Adipose tissue (tissue), 3 donors: Measurements from ENCODE around the gene BTBD9. TPM values are rescaled to one million over a fixed set of nuclear protein-coding genes. Genes with fewer than 3 reads are reported as not detected.
"Not testable (repeated sequence)": the region's sequence is repeated elsewhere in the genome, so short reads cannot be mapped to it uniquely, and the experiment has no call there.

Experiments used
- H3K27ac ChIP-seq: one replicate; pipeline ENCODE4 v1.5.1; 2013; ENCODE audit warnings: low read depth, low read length
- WGBS, 3 donors: extraction: QIAGEN DNeasy Blood & Tissue Kit; methylation state at CpG; one replicate each; pipeline ENCODE4 v1.1.7; 2013; 5-methylcytosine and 5-hydroxymethylcytosine counted together
- polyA plus RNA-seq, 3 donors: library from polyadenylated mRNA; stranded (reverse); fragments of 200-250 nt; gene quantifications; one replicate each; pipeline ENCODE4 v1.2.3, GENCODE V29; 2013
- donor health status: healthy with polysubstance abuse.
- donor health status: Bipolar disorder and iron deficiency.
- donor health status: healthy.

Gene BTBD9
- polyA plus RNA-seq, 3 donors = 2.4 to 2.5 (median 2.4) TPM

GRCh38 chr6:38133932-38134703 is 505.6 kb downstream of the BTBD9 start:
- WGBS, 3 donors = 74 to 96% (median 93%) methylated on average over 7 of the region's 7 CpGs
- H3K27ac ChIP-seq = no peak overlapping the region

- H3K27ac ChIP-seq = no peak overlapping the region
Measured at GRCh38 chr6:38131527-38131965, 508.2 kb downstream of the BTBD9 start.

GRCh38 chr6:38127284-38127683 is 512.4 kb downstream of the BTBD9 start:
- 95 to 98% (median 95%) methylated on average over 4 of the region's 4 CpGs for WGBS, 3 donors
- no peak overlapping the region for H3K27ac ChIP-seq

GRCh38 chr6:38124224-38124926 is 515.4 kb downstream of the BTBD9 start:
- WGBS, 3 donors = 95 to 97% (median 96%) methylated on average over 32 to 40 of the region's 40 CpGs
- H3K27ac ChIP-seq = not testable (repeated sequence)

- WGBS, 3 donors = 85 to 89% (median 85%) methylated on average over 6 of the region's 6 CpGs
- H3K27ac ChIP-seq = no peak overlapping the region
Measured at GRCh38 chr6:38119516-38119915, 520.2 kb downstream of the BTBD9 start.

- no peak overlapping the region for H3K27ac ChIP-seq
Measured at GRCh38 chr6:38118791-38119365, 520.9 kb downstream of the BTBD9 start.

More at GRCh38 chr6:38118791-38119365, 520.9 kb downstream of the BTBD9 start:
- WGBS, 3 donors = 66 to 69% (median 69%) methylated on average over 2 of the region's 2 CpGs

Other genes with a start within 250 kb of the BTBD9 start
- 10 to 100 TPM; 22.9 to 84.1 (median 39.5) TPM for gene GLO1, start 63.2 kb upstream of the BTBD9 start, polyA plus RNA-seq
- gene DNAH8, start 75.4 kb upstream of the BTBD9 start, polyA plus RNA-seq = under 1 TPM in 1 of 3 donors, not detected in 2; under 0.01 TPM